K562 (cell line): ENCODE data around the gene PSMB8. TPM values are rescaled to one million over a fixed set of nuclear protein-coding genes. Genes with fewer than 3 reads are reported as not detected.
A peak's percentile ranks its signal among the peaks of the same experiment; 100 is the strongest.

Source experiments
- ARID2 ChIP-seq: fragments of 450-650 bp; IDR thresholded peaks from 2 replicates; pipeline ENCODE4 v1.6.1; 2017; ENCODE audit warnings: antibody characterized with exemption, mild to moderate bottlenecking
- BCL6 ChIP-seq: fragments of 250-450 bp; sonication (Bioruptor Pico); IDR thresholded peaks from 2 replicates; pipeline ENCODE4 v1.4.0; 2020
- JUN ChIP-seq, 2 experiments: sonication (generic) in 1 of 2; formaldehyde crosslinking in 1 of 2; IDR thresholded peaks; 2 replicates each; pipeline versions ENCODE4 v1.6.1 to v1.8.0; 2012 to 2022; ENCODE audit warnings: borderline replicate concordance in 2 of 2, mild to moderate bottlenecking in 2 of 2, improper control_type of control experiment in 1 of 2, low read depth in 1 of 2, low read length in 1 of 2, missing genetic modification reagents in 1 of 2
- PRPF4 ChIP-seq: fragments of 200-400 bp; formaldehyde crosslinking; IDR thresholded peaks from one replicate; pipeline ENCODE4 v1.6.1; 2017; ENCODE audit warnings: low read length, low read depth, mild to moderate bottlenecking; ENCODE audit not compliant: insufficient read depth, poor library complexity, severe bottlenecking
- RAD21 ChIP-seq, 2 experiments: fragments of 250-450 bp in 1 of 2; fragments of 450-650 bp in 1 of 2; sonication (Bioruptor Pico) in 1 of 2; formaldehyde crosslinking in 1 of 2; IDR thresholded peaks in 1 of 2; conservative IDR thresholded peaks in 1 of 2; 2 replicates each; pipeline versions ENCODE4 v1.4.0 to v1.8.0; 2020 to 2022; ENCODE audit warnings: mild to moderate bottlenecking in 2 of 2, moderate library complexity in 1 of 2
- RCOR1 ChIP-seq, 2 experiments: IDR thresholded peaks; 2 replicates each; pipeline ENCODE4 v1.6.1; 2012; ENCODE audit warnings: low read depth in 2 of 2, low read length in 2 of 2, borderline replicate concordance in 1 of 2, improper control_type of control experiment in 1 of 2
- SMAD3 ChIP-seq: fragments of 450-650 bp; formaldehyde crosslinking; conservative IDR thresholded peaks from 2 replicates; pipeline ENCODE4 v1.4.0; 2020; ENCODE audit warnings: mild to moderate bottlenecking
- SMC3 ChIP-seq: conservative IDR thresholded peaks from 2 replicates; pipeline ENCODE4 v1.6.1; 2011; ENCODE audit warnings: low read depth, low read length, improper control_type of control experiment; ENCODE audit not compliant: insufficient read depth
- STAG1 ChIP-seq: sonication (generic); formaldehyde crosslinking; IDR thresholded peaks from 2 replicates; pipeline ENCODE4 v1.5.0; 2020; ENCODE audit warnings: missing genetic modification reagents, borderline replicate concordance
- TARDBP ChIP-seq: fragments of 450-650 bp; IDR thresholded peaks from 2 replicates; pipeline ENCODE4 v1.6.1; 2016
- ZNF197 ChIP-seq: fragments of 200-800 bp; sonication (Bioruptor generic); IDR thresholded peaks from 2 replicates; pipeline ENCODE4 v1.6.1; 2016; ENCODE audit warnings: low read depth, missing genetic modification characterization, missing compliant biosample characterization
- ZNF551 ChIP-seq: fragments of 250-450 bp; sonication (Bioruptor Pico); IDR thresholded peaks from 2 replicates; pipeline ENCODE4 v1.5.0; 2021; ENCODE audit warnings: mild to moderate bottlenecking, moderate library complexity
- polyA plus RNA-seq, 8 experiments: library from polyadenylated mRNA; depleted of rRNA in 4 of 8; stranded (reverse) in 5 of 8; unstranded in 3 of 8; fragments of >200 nt; fragmentation: Nextera tagmentation in 2 of 8; fragmentation: Illumina TruSeq in 1 of 8; extraction: Ambion mirVana in 2 of 8; extraction: Trizol in 1 of 8; gene quantifications; 2 replicates each; pipeline versions ENCODE4 v1.2.1 to v1.2.3, GENCODE V29; 2011 to 2014; ENCODE audit warnings: inconsistent platforms in 1 of 8, missing spikeins in 1 of 8
- total RNA-seq, 7 experiments: library from RNA; depleted of rRNA in 6 of 7; stranded (reverse); fragments of >200 nt in 6 of 7; fragmentation: Illumina TruSeq in 2 of 7; extraction: Trizol in 2 of 7; gene quantifications; 2 replicates each; pipeline versions ENCODE4 v1.2.1 to v1.2.3, GENCODE V29; 2011 to 2021; ENCODE audit warnings: low replicate concordance in 1 of 7
- TF ChIP-seq, protein P1 (sequence below), 2 experiments: fragments of 450-650 bp; formaldehyde crosslinking in 1 of 2; IDR thresholded peaks; 2 replicates each; pipeline versions ENCODE4 v1.4.0 to v1.6.1; 2014 to 2020; ENCODE audit warnings: mild to moderate bottlenecking in 2 of 2, borderline replicate concordance in 1 of 2, low read depth in 1 of 2
- TF ChIP-seq, protein P2 (sequence below): fragments of 250-450 bp; sonication (Bioruptor Pico); IDR thresholded peaks from 2 replicates; pipeline ENCODE4 v1.9.0; 2021; ENCODE audit warnings: mild to moderate bottlenecking
- TF ChIP-seq, protein P3 (sequence below), 3 experiments: IDR thresholded peaks in 2 of 3; conservative IDR thresholded peaks in 1 of 3; 2 replicates each; pipeline ENCODE4 v1.5.1; 2011 to 2012; ENCODE audit warnings: low read length in 3 of 3, mild to moderate bottlenecking in 3 of 3, control low read depth in 2 of 3, improper control_type of control experiment in 1 of 3, inconsistent platforms in 1 of 3, low read depth in 1 of 3, mixed read lengths in 1 of 3, moderate library complexity in 1 of 3; ENCODE audit not compliant: insufficient read depth in 2 of 3

PSMB8 gene
- total and polyA plus RNA-seq, 9 of the 15 experiments (the other 6 are each of a cell fraction or from before 2014, with no cell fraction given): 0.71 to 4.0 (median 2.4) TPM

- TF ChIP-seq, protein P1, sequence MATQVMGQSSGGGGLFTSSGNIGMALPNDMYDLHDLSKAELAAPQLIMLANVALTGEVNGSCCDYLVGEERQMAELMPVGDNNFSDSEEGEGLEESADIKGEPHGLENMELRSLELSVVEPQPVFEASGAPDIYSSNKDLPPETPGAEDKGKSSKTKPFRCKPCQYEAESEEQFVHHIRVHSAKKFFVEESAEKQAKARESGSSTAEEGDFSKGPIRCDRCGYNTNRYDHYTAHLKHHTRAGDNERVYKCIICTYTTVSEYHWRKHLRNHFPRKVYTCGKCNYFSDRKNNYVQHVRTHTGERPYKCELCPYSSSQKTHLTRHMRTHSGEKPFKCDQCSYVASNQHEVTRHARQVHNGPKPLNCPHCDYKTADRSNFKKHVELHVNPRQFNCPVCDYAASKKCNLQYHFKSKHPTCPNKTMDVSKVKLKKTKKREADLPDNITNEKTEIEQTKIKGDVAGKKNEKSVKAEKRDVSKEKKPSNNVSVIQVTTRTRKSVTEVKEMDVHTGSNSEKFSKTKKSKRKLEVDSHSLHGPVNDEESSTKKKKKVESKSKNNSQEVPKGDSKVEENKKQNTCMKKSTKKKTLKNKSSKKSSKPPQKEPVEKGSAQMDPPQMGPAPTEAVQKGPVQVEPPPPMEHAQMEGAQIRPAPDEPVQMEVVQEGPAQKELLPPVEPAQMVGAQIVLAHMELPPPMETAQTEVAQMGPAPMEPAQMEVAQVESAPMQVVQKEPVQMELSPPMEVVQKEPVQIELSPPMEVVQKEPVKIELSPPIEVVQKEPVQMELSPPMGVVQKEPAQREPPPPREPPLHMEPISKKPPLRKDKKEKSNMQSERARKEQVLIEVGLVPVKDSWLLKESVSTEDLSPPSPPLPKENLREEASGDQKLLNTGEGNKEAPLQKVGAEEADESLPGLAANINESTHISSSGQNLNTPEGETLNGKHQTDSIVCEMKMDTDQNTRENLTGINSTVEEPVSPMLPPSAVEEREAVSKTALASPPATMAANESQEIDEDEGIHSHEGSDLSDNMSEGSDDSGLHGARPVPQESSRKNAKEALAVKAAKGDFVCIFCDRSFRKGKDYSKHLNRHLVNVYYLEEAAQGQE (IDR thresholded peaks at IDR 0.05; ENCODE audit: borderline replicate concordance): peak; percentile 87
- TF ChIP-seq, protein P1 (CRISPR knock-in tag; IDR thresholded peaks at IDR 0.05; ENCODE audit: low read depth): no peak
- TF ChIP-seq RAD21 (CRISPR knock-in tag; conservative IDR thresholded peaks at IDR 0.05 in 1 of 2, IDR thresholded peaks at IDR 0.05 in 1 of 2) (peak; percentile 95 to 98), ZNF197 (CRISPR knock-in tag) (no peak), PRPF4 (no peak), JUN (IDR thresholded peaks at IDR 0.05; ENCODE audit: borderline replicate concordance, low read depth, low read length) (0 out of 2 replicates have a peak, but pooled peaks have one; percentile 12), JUN (CRISPR knock-in tag; IDR thresholded peaks at IDR 0.05; ENCODE audit: borderline replicate concordance) (no peak), TARDBP (no peak), ARID2 (peak; percentile 80; the same call in 1 of the 2 replicates), RCOR1 (IDR thresholded peaks at IDR 0.05; ENCODE audit: borderline replicate concordance in 1 of 2, low read depth in 2 of 2, low read length in 2 of 2) (peak in 1 of 2 experiments; percentile 29; a peak in 1 of 4 replicates), BCL6 (CRISPR knock-in tag) (no peak), ZNF551 (CRISPR knock-in tag) (no peak), STAG1 (CRISPR knock-in tag) (no peak), SMAD3 (CRISPR knock-in tag) (0 out of 2 replicates have a peak, but pooled peaks have one; percentile 8), SMC3 (peak; percentile 92)
- TF ChIP-seq, protein P2, sequence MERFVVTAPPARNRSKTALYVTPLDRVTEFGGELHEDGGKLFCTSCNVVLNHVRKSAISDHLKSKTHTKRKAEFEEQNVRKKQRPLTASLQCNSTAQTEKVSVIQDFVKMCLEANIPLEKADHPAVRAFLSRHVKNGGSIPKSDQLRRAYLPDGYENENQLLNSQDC (CRISPR knock-in tag): no peak
- TF ChIP-seq, protein P3, sequence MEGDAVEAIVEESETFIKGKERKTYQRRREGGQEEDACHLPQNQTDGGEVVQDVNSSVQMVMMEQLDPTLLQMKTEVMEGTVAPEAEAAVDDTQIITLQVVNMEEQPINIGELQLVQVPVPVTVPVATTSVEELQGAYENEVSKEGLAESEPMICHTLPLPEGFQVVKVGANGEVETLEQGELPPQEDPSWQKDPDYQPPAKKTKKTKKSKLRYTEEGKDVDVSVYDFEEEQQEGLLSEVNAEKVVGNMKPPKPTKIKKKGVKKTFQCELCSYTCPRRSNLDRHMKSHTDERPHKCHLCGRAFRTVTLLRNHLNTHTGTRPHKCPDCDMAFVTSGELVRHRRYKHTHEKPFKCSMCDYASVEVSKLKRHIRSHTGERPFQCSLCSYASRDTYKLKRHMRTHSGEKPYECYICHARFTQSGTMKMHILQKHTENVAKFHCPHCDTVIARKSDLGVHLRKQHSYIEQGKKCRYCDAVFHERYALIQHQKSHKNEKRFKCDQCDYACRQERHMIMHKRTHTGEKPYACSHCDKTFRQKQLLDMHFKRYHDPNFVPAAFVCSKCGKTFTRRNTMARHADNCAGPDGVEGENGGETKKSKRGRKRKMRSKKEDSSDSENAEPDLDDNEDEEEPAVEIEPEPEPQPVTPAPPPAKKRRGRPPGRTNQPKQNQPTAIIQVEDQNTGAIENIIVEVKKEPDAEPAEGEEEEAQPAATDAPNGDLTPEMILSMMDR (IDR thresholded peaks at IDR 0.05 in 2 of 3, conservative IDR thresholded peaks at IDR 0.05 in 1 of 3; ENCODE audit: insufficient read depth in 2 of 3, low read depth in 1 of 3, low read length in 3 of 3): peak; percentile 82 to 98 (median 89)
These were observed 24.5 kb upstream of the PSMB8 start (continued) for GRCh38 chr6:32868257-32868788.
